GM12878 (cell line): Measurements from ENCODE around the gene PTPRN2. TPM values are rescaled to one million over a fixed set of nuclear protein-coding genes. Genes with fewer than 3 reads are reported as not detected.

Experiments
- ATAC-seq: fragments of 200-7000 bp; cut with Tn5 transposase; 3 replicates; pipeline ENCODE4 v1.9.1; 2020; ENCODE audit warnings: mild to moderate bottlenecking, moderate library complexity
- BruUV-seq: library from RNA; stranded (reverse); fragments of 400-500 nt; replicated peaks from 2 replicates; lab custom pipeline; 2021; lab: Mats Ljungman, UMichigan
- CTCF ChIA-PET: fragments of 300-600 bp; sonication (Branson Sonifier 250); formaldehyde crosslinking; extraction: SDS; loops from one replicate; lab custom pipeline; 2021; ENCODE audit warnings: inconsistent platforms; lab: Yijun Ruan, JAX
- POLR2A ChIA-PET: fragments of 350-600 bp; formaldehyde crosslinking; extraction: SDS; loops from one replicate; lab custom pipeline; 2021; ENCODE audit warnings: inconsistent platforms; lab: Charles Lee
- RAD21 ChIA-PET: fragments of 300-600 bp; sonication (Branson Sonifier 250); formaldehyde crosslinking; loops from one replicate; lab custom pipeline; 2023; ENCODE audit warnings: antibody characterized with exemption; ENCODE audit not compliant: unreplicated experiment; lab: Charles Lee
- SMC1A ChIA-PET: fragments of 300-600 bp; sonication (Branson Sonifier 250); formaldehyde crosslinking; loops from one replicate; lab custom pipeline; 2023; ENCODE audit not compliant: unreplicated experiment, uncharacterized antibody; lab: Charles Lee
- DNase-seq: peaks from one replicate; pipeline ENCODE4 v3.0.0-alpha.2; 2011; ENCODE audit warnings: low read depth, low spot score
- FAIRE-seq: peaks from 3 replicates; lab custom pipeline; 2011; peaks lifted over from hg19 to GRCh38; lab: Jason Lieb, UNC
- H2AFZ ChIP-seq: 2 replicates; pipeline ENCODE4 v1.6.0; 2011; ENCODE audit warnings: low read depth, low read length, control low read depth; ENCODE audit not compliant: control insufficient read depth
- H3K27ac ChIP-seq: 2 replicates; pipeline ENCODE4 v1.5.1; 2011; ENCODE audit warnings: control low read depth; ENCODE audit not compliant: control insufficient read depth, insufficient read depth
- H3K27me3 ChIP-seq, 2 experiments: replicated peaks in 1 of 2; 2 replicates each; pipeline versions ENCODE4 v1.6.0 to v1.6.1; 2011; ENCODE audit warnings: low read length in 1 of 2; ENCODE audit not compliant: control insufficient read depth in 2 of 2, insufficient read depth in 2 of 2
- H3K36me3 ChIP-seq, 2 experiments: 2 replicates each; pipeline ENCODE4 v1.5.1; 2011; ENCODE audit warnings: low read length in 1 of 2; ENCODE audit not compliant: control insufficient read depth in 2 of 2, insufficient read depth in 2 of 2
- H3K4me1 ChIP-seq: 2 replicates; pipeline ENCODE4 v1.6.1; 2011; ENCODE audit warnings: mild to moderate bottlenecking, low read length, moderate library complexity, mixed read lengths; ENCODE audit not compliant: control insufficient read depth, insufficient read depth
- H3K4me2 ChIP-seq: 2 replicates; pipeline ENCODE4 v1.6.0; 2011; ENCODE audit warnings: control low read depth; ENCODE audit not compliant: control insufficient read depth, insufficient read depth
- H3K4me3 ChIP-seq: fragments of 200-600 bp; sonication (generic); 2 replicates; pipeline ENCODE4 v1.5.1; 2016
- H3K79me2 ChIP-seq: 2 replicates; pipeline ENCODE4 v1.6.0; 2011; ENCODE audit warnings: low read length; ENCODE audit not compliant: control insufficient read depth, insufficient read depth
- H3K9ac ChIP-seq: 2 replicates; pipeline ENCODE4 v1.8.0; 2011; ENCODE audit warnings: low read length, control low read depth, mixed read lengths; ENCODE audit not compliant: control insufficient read depth, insufficient read depth
- H3K9me3 ChIP-seq: replicated peaks from 3 replicates; pipeline ENCODE4 v1.5.1; 2011; ENCODE audit warnings: mild to moderate bottlenecking, low read length; ENCODE audit not compliant: control insufficient read depth, insufficient read depth
- H4K20me1 ChIP-seq: 2 replicates; pipeline ENCODE4 v1.6.0; 2011; ENCODE audit not compliant: control insufficient read depth, insufficient read depth
- EZH2 ChIP-seq: IDR thresholded peaks from 2 replicates; pipeline ENCODE4 v1.6.1; 2012; ENCODE audit warnings: low read depth, mild to moderate bottlenecking, control low read depth, inconsistent platforms, low read length, borderline replicate concordance; ENCODE audit not compliant: control insufficient read depth
- IKZF2 ChIP-seq, 2 experiments: fragments of 450-650 bp; IDR thresholded peaks; 2 replicates each; pipeline ENCODE4 v1.6.1; 2017; ENCODE audit warnings: mild to moderate bottlenecking in 2 of 2, moderate library complexity in 2 of 2
- PAX8 ChIP-seq: fragments of 450-650 bp; IDR thresholded peaks from 2 replicates; pipeline ENCODE4 v1.6.1; 2017; ENCODE audit warnings: mild to moderate bottlenecking, moderate library complexity
- STAT1 ChIP-seq: fragments of 450-650 bp; conservative IDR thresholded peaks from 2 replicates; pipeline ENCODE4 v1.6.1; 2014; ENCODE audit warnings: antibody characterized with exemption, mild to moderate bottlenecking
- TCF7 ChIP-seq: IDR thresholded peaks from 2 replicates; pipeline ENCODE4 v1.6.1; 2014; ENCODE audit warnings: antibody characterized with exemption, borderline replicate concordance
- ZSCAN29 ChIP-seq: fragments of 450-650 bp; IDR thresholded peaks from 2 replicates; pipeline ENCODE4 v1.6.1; 2017; ENCODE audit warnings: mild to moderate bottlenecking, moderate library complexity
- WGBS: methylation state at CpG from one replicate; pipeline ENCODE4 v1.1.6; 2016; ENCODE audit warnings: low lambda C conversion rate; ENCODE audit not compliant: insufficient replicate concordance, insufficient coverage; ENCODE audit errors: missing lambda C conversion rate; 5-methylcytosine and 5-hydroxymethylcytosine counted together
- in situ Hi-C: fragments of 300-500 bp; cut with MboI; formaldehyde crosslinking; loops from 9 replicates; pipeline ENCODE4 v1.14.3; 2018; ENCODE audit warnings: mixed read lengths
- intact Hi-C: fragments of 100-400 bp; cut with micrococcal nuclease; formaldehyde crosslinking; loops from one replicate; pipeline ENCODE4 v1.14.2; 2022; ENCODE audit not compliant: unreplicated experiment
- polyA plus RNA-seq, 11 experiments: library from polyadenylated mRNA; depleted of rRNA in 4 of 11; unstranded in 6 of 11; stranded (reverse) in 5 of 11; fragments of >200 nt; fragmentation: Nextera tagmentation in 4 of 11; fragmentation: Illumina TruSeq in 1 of 11; extraction: Ambion mirVana in 4 of 11; extraction: Trizol in 1 of 11; gene quantifications; 1 replicate in 1 of 11; 2 replicates in 10 of 11; pipeline versions ENCODE4 v1.2.1 to v1.2.3, GENCODE V29; 2011 to 2016; ENCODE audit warnings: inconsistent platforms in 2 of 11, missing spikeins in 2 of 11, low read depth in 1 of 11
- total RNA-seq, 4 experiments: library from RNA; depleted of rRNA in 3 of 4; stranded (reverse); fragments of >200 nt in 3 of 4; fragmentation: Illumina TruSeq in 1 of 4; extraction: Trizol in 1 of 4; gene quantifications; 2 replicates each; pipeline versions ENCODE4 v1.2.1 to v1.2.3, GENCODE V29; 2013 to 2021
- TF ChIP-seq, protein P1 (sequence below): fragments of 450-650 bp; formaldehyde crosslinking; IDR thresholded peaks from 2 replicates; pipeline ENCODE4 v1.4.0; 2022; ENCODE audit warnings: mild to moderate bottlenecking, moderate library complexity
- TF ChIP-seq, protein P2 (sequence below): IDR thresholded peaks from 2 replicates; pipeline ENCODE4 v1.6.1; 2012; ENCODE audit warnings: mild to moderate bottlenecking, low read depth, low read length

Gene PTPRN2
- total and polyA plus RNA-seq, 10 of the 15 experiments (the other 5 are each of a cell fraction or from before 2014, with no cell fraction given), result 5.4 TPM; not detected in 9

DNA sequence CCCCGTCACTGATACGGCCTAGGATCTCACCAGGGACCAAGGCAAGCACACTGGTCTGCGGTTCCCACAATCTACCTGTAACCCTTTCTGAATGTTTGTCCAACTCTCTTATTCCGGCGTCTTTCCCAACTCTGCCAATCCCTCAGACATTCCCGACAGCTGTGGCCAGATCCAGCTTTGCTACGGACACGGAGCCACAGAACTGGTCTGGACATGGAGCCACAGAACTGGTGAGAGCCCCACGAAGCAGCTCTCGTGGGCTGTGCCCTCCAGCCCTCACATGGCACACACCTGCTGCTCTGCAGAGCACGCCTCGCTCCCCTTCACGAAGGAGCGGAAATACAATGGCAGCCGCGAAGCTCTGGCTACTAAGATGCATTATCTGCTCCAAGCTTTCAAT, 874.0 kb downstream of the PTPRN2 start:
- no peak overlapping the region for H3K4me3 ChIP-seq
- no peak for FAIRE-seq
- H4K20me1 ChIP-seq, result no peaks in the 10 kb centered on the region
- intact Hi-C loops, result no loop called here
- SMC1A ChIA-PET, result no interaction called here
- BruUV-seq, result no TSS peak
- H3K9me3 ChIP-seq, result no peaks in the 10 kb centered on the region; the same call in 2 of the 3 replicates
- in situ Hi-C loops, result no loop called here
- RAD21 ChIA-PET, result no interaction called here
- no peak overlapping the region for H3K27ac ChIP-seq
- H3K4me2 ChIP-seq, result no peak overlapping the region
- no peaks in the 10 kb centered on the region for H3K27me3 ChIP-seq
- H3K4me1 ChIP-seq, result no peaks in the 10 kb centered on the region
- CTCF ChIA-PET, result interaction anchor here (0.6 kb wide), 1 partner anchor 316 kb away, joined by 3 read pairs; no protein-coding TSS in a partner anchor
- no peaks in the 10 kb centered on the region for H3K36me3 ChIP-seq
- no peak overlapping the region for H2AFZ ChIP-seq
- ATAC-seq, result no peak
- H3K9ac ChIP-seq, result no peak overlapping the region
- TF ChIP-seq, protein P1, sequence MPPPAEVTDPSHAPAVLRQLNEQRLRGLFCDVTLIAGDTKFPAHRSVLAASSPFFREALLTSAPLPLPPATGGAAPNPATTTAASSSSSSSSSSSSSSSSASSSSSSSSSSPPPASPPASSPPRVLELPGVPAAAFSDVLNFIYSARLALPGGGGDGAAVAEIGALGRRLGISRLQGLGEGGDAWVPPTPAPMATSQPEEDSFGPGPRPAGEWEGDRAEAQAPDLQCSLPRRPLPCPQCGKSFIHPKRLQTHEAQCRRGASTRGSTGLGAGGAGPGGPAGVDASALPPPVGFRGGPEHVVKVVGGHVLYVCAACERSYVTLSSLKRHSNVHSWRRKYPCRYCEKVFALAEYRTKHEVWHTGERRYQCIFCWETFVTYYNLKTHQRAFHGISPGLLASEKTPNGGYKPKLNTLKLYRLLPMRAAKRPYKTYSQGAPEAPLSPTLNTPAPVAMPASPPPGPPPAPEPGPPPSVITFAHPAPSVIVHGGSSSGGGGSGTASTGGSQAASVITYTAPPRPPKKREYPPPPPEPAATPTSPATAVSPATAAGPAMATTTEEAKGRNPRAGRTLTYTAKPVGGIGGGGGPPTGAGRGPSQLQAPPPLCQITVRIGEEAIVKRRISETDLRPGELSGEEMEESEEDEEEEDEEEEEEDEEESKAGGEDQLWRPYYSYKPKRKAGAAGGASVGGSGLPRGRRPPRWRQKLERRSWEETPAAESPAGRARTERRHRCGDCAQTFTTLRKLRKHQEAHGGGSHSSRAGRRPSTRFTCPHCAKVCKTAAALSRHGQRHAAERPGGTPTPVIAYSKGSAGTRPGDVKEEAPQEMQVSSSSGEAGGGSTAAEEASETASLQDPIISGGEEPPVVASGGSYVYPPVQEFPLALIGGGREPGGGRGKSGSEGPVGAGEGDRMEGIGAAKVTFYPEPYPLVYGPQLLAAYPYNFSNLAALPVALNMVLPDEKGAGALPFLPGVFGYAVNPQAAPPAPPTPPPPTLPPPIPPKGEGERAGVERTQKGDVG (CRISPR knock-in tag), result no peak
- TF ChIP-seq STAT1 (no peak), IKZF2 (IDR thresholded peaks at IDR 0.05) (no peak), TCF7 (no peak), EZH2 (no peak), PAX8 (no peak), ZSCAN29 (no peak)
- TF ChIP-seq, protein P2, sequence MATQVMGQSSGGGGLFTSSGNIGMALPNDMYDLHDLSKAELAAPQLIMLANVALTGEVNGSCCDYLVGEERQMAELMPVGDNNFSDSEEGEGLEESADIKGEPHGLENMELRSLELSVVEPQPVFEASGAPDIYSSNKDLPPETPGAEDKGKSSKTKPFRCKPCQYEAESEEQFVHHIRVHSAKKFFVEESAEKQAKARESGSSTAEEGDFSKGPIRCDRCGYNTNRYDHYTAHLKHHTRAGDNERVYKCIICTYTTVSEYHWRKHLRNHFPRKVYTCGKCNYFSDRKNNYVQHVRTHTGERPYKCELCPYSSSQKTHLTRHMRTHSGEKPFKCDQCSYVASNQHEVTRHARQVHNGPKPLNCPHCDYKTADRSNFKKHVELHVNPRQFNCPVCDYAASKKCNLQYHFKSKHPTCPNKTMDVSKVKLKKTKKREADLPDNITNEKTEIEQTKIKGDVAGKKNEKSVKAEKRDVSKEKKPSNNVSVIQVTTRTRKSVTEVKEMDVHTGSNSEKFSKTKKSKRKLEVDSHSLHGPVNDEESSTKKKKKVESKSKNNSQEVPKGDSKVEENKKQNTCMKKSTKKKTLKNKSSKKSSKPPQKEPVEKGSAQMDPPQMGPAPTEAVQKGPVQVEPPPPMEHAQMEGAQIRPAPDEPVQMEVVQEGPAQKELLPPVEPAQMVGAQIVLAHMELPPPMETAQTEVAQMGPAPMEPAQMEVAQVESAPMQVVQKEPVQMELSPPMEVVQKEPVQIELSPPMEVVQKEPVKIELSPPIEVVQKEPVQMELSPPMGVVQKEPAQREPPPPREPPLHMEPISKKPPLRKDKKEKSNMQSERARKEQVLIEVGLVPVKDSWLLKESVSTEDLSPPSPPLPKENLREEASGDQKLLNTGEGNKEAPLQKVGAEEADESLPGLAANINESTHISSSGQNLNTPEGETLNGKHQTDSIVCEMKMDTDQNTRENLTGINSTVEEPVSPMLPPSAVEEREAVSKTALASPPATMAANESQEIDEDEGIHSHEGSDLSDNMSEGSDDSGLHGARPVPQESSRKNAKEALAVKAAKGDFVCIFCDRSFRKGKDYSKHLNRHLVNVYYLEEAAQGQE, result no peak
- POLR2A ChIA-PET, result no interaction called here
- no peaks in the 10 kb centered on the region for H3K79me2 ChIP-seq
- DNase-seq, result no peak
- 62% methylated on average over 16 of the region's 16 CpGs for WGBS
